HL-60 (cell line): Measurements from ENCODE around the gene APBB2.

ENCODE experiments used
- DNase-seq, 2 experiments: peaks; one replicate each; pipeline ENCODE4 v3.0.0-alpha.2; 2010 to 2020; ENCODE audit warnings: low read depth in 1 of 2, low spot score in 1 of 2
- H3K27ac ChIP-seq: fragments of 250-450 bp; sonication (Bioruptor Pico); replicated peaks from 2 replicates; pipeline ENCODE4 v1.5.1; 2020; ENCODE audit warnings: mild to moderate bottlenecking, moderate library complexity
- H3K27me3 ChIP-seq: fragments of 250-450 bp; sonication (Bioruptor Pico); 2 replicates; pipeline ENCODE4 v1.5.1; 2021; ENCODE audit warnings: mild to moderate bottlenecking, moderate library complexity; ENCODE audit not compliant: insufficient read depth, poor library complexity, severe bottlenecking
- H3K4me3 ChIP-seq: replicated peaks from 2 replicates; pipeline ENCODE4 v1.5.1; 2011; ENCODE audit warnings: mild to moderate bottlenecking, control low read depth, low read length; ENCODE audit not compliant: insufficient read depth
- GABPA ChIP-seq: IDR thresholded peaks from 2 replicates; pipeline ENCODE4 v1.6.1; 2012; ENCODE audit warnings: low read depth
- POLR2AphosphoS5 ChIP-seq: IDR thresholded peaks from 2 replicates; pipeline ENCODE4 v1.6.1; 2012; ENCODE audit warnings: low read depth
- SPI1 ChIP-seq: IDR thresholded peaks from 2 replicates; pipeline ENCODE4 v1.6.1; 2012; ENCODE audit warnings: low read depth, mild to moderate bottlenecking, borderline replicate concordance
- TF ChIP-seq, protein P1 (sequence below): IDR thresholded peaks from one replicate; pipeline ENCODE4 v1.5.1; 2011; ENCODE audit warnings: low read length, control low read depth, inconsistent platforms; ENCODE audit not compliant: insufficient read depth
- TF ChIP-seq, protein P2 (sequence below): IDR thresholded peaks from 2 replicates; pipeline ENCODE4 v1.6.1; 2012; ENCODE audit warnings: low read depth; ENCODE audit not compliant: insufficient replicate concordance

Gene APBB2

DNA sequence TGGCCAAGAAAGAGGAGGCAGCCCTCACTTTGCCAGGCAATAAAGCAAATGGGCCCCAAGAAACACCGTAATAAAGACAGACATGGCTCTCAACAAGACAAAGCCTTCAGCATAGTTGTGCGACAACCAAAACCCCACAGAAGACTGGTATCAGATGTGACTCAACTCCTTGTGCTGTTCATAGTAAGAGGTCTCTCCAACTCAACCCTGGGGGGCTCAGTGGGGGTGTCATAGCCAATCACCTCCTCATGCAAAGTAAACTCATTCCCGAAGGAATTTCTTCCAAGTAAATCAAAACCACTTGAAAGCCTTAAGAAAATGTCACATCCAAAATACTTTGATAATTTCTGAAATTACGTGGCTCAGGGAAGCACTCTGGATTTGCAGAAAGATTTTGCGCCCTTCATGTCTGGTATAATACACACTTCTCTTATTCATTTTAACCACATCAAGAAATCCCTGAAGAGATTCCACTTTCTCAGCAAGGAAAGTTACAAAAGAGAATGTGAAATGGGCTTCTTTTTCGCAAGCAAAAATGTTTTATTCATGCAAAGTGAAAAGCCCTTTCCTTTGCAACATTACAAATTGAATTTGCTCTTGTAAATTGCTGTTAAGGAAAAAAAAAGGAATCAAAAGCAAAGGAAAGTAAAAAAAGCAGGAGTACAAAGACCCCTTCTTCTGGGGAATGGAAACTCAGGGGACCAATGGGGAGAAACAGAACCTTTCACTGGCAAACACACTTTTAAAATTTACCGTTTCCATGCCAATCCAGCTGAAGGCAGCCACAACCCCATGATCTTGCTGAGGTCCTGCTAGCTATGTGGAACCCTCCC is 327.2 kb downstream of the APBB2 start:
- no peak overlapping the region for H3K27ac ChIP-seq
- TF ChIP-seq SPI1 (no peak), POLR2AphosphoS5 (no peak), GABPA (no peak)
- TF ChIP-seq, protein P1, sequence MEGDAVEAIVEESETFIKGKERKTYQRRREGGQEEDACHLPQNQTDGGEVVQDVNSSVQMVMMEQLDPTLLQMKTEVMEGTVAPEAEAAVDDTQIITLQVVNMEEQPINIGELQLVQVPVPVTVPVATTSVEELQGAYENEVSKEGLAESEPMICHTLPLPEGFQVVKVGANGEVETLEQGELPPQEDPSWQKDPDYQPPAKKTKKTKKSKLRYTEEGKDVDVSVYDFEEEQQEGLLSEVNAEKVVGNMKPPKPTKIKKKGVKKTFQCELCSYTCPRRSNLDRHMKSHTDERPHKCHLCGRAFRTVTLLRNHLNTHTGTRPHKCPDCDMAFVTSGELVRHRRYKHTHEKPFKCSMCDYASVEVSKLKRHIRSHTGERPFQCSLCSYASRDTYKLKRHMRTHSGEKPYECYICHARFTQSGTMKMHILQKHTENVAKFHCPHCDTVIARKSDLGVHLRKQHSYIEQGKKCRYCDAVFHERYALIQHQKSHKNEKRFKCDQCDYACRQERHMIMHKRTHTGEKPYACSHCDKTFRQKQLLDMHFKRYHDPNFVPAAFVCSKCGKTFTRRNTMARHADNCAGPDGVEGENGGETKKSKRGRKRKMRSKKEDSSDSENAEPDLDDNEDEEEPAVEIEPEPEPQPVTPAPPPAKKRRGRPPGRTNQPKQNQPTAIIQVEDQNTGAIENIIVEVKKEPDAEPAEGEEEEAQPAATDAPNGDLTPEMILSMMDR = no peak
- TF ChIP-seq, protein P2, sequence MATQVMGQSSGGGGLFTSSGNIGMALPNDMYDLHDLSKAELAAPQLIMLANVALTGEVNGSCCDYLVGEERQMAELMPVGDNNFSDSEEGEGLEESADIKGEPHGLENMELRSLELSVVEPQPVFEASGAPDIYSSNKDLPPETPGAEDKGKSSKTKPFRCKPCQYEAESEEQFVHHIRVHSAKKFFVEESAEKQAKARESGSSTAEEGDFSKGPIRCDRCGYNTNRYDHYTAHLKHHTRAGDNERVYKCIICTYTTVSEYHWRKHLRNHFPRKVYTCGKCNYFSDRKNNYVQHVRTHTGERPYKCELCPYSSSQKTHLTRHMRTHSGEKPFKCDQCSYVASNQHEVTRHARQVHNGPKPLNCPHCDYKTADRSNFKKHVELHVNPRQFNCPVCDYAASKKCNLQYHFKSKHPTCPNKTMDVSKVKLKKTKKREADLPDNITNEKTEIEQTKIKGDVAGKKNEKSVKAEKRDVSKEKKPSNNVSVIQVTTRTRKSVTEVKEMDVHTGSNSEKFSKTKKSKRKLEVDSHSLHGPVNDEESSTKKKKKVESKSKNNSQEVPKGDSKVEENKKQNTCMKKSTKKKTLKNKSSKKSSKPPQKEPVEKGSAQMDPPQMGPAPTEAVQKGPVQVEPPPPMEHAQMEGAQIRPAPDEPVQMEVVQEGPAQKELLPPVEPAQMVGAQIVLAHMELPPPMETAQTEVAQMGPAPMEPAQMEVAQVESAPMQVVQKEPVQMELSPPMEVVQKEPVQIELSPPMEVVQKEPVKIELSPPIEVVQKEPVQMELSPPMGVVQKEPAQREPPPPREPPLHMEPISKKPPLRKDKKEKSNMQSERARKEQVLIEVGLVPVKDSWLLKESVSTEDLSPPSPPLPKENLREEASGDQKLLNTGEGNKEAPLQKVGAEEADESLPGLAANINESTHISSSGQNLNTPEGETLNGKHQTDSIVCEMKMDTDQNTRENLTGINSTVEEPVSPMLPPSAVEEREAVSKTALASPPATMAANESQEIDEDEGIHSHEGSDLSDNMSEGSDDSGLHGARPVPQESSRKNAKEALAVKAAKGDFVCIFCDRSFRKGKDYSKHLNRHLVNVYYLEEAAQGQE = no peak
- no peak overlapping the region for H3K4me3 ChIP-seq
- H3K27me3 ChIP-seq = no peaks in the 10 kb centered on the region
- no peak for DNase-seq

DNA sequence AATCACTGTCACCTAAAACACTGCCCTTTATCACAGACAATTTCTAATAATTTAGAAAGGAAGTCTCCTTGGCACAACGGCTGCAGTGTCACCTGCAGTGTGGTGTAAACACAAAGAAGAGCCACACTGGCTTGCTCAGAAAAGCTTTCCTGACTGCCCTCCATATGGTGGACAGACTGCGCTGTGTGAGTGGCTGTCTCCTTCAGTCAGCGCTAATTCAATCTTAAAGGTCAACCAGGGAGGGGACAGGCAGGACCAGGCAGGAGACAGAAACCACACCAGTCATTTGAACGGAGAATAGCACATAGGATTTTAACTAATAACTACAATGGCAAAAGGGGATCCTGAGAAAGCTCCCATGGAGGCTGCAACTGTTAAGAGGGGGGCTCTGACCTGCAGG is 332.5 kb downstream of the APBB2 start:
- no peak overlapping the region for H3K27ac ChIP-seq
- H3K27me3 ChIP-seq = peaks cover 2% of the 10 kb centered on the region
- TF ChIP-seq, protein P2 = no peak
- TF ChIP-seq GABPA = no peak
- TF ChIP-seq, protein P1 = no peak
- DNase-seq = no peak
- H3K4me3 ChIP-seq = no peak overlapping the region

DNA sequence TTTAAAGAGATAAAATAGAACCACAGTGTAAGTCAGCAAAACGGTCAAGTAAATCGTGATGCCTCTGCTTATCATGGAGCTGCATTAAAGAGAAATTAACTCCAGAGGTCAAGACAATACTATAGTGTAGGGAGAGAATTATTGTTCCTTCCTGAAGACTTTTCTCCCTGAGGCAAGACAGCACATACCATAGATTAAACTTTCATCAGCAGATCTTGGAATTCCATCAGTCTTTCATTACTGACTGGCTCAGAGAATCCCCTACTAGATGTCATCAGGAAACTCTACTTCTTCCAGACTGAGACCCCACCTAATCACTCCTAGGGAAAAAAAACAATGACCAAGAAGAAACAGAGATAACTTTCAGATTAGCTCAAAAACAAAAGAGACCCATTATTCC is 333.2 kb downstream of the APBB2 start:
- no peak overlapping the region for H3K4me3 ChIP-seq
- no peak overlapping the region for H3K27ac ChIP-seq
- peaks cover 2% of the 10 kb centered on the region for H3K27me3 ChIP-seq
- TF ChIP-seq, protein P2 = no peak
- no peak for TF ChIP-seq SPI1
- no peak for TF ChIP-seq POLR2AphosphoS5
- TF ChIP-seq, protein P1 = no peak
- TF ChIP-seq GABPA = no peak
- DNase-seq = no peak
